Measurements from ENCODE around the gene FKRP.
"Not testable (repeated sequence)": the region's sequence is repeated elsewhere in the genome, so short reads cannot be mapped to it uniquely, and the experiment has no call there.

The FKRP gene

DNA sequence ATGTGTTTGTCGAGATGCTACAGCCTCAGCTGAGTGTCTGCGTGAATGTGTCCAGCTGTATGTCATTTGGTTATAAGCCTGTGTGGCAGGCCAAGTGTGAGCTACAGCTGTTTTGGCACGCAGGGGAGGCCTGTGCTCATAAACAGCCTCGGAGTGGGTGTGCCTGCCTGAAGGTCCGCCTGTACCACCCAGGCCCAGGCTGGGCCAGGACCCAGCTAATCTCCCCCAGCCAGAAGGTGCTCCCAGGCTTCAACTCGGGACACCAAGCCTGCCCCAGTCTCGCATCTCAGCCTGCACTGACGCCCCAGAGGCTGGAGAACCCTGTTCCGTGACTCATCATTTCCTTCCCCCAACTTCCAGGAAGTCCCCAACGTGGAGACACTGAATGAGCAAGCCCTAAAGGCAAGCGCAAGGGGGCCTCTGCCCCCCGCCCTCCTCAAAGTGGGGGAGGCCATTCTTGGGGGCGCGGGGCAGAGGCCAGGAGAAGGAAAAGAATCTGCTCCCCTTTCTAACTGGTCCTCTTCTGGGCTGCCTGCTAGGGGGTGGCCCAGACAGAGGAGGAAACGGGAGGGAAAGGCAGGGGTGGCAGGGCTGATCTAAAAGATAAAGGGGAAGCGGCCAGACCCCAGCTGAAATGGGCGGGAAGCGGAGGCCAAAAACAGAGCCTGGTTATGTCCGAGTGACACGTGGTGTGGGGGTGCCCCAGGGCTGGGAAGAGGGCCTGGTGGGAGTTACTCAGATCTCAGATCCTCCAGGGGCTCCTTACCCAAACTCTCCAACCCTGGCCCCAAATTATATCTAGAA is 40.6 kb downstream of the FKRP start:
- DNase-seq: peak; percentile 84

DNA sequence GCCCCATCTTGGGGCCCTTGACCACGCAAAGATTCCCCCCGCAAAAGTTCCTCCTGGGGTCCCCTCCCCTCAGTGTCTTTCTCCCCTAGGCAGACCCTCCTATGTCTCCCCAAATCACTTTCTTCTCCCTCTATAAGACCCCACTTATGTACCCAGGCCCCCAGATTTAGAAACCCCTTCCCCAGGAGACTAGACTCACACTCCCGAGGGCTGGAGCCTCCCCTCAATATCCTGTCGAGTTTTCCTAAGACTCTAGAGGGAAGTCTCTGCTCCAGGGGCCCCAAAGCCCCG is 41.1 kb downstream of the FKRP start:
- no peak for DNase-seq

DNA sequence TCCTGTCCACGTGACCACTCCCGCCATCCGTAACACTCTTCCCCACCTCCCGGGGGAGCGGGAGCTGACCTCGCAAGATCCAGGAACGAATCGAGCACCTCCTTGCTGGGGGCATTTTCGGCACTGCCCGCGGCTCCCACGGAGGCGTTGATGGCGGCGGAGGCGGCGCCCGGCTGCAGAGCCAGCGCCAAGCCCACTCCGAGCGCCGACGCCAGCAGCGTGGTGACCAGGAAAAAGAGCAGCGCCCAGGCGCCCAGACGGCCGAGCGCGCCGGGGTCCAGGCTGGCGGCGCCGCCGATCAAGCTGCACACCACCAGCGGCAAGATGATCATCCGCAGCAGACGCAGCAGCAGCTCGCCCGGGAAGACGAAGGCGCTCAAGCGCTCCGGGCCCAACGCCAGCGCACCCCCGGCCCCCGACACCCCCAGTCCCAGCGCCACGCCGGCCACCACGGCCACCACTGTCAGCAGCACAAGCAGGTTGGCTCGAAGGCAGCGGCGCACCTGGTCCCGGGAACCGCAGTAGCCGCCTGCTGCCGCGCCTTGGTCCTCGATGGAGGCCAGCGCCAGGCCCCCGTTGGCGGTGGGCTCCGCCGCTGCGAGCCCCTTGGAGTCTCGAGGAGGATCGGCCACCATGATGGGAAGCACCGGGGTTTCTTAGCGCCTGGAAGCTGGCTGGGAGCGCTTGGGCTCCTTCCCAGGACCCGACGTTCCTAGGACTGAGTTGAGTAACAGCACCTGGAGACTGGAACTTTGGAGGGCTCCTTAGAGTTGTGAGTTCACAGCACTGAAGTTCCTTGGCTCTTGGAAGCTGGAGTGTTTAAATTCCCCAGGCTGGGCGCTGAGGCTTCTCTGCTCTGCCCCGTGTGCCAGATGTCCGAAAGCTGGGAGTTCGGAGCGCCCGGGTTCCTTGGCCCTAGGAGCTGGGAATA is 41.7 kb downstream of the FKRP start:
- DNase-seq: peak; percentile 49

DNA sequence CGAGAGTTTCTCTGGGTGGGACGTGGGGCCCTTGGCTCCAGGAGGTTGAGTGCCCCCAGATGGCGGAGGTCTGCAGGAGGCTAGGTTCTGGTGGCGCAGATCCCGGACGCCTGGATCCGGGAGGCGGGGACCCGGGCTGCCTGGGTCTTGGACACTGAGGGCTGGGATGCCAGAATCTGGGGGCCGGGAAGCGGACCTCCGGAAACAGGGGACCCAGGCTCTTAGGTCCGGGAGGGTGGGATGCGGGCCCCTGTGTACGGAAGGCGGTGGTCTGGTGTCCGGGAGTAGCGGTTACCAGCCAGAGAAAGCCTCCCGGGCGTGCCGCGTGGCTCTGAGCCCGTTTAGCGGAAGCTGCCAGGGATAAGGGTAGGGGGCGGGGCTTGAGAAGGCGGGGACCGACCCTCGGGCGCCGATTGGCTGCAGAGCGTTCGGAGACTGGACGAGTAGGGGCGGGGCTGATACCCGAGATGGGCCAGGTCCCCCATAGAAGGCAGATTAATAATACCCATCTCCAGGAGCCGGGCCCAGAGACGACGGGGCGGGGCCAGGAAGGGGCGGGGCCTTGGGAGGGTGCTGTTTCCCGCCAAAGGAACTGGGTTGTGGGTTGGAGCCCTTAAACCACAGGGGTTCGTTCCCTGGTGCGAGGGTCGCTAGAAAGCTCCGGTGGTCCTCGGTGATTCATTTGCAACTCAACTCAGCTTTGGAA is 42.6 kb downstream of the FKRP start, which contains the start of gene SLC1A5:
SLC1A5 (minus strand) TSS at position 333 of the 706 bp plus-strand sequence. CDS start 629 bp downstream, outside the sequence.
- DNase-seq: peak; percentile 96

- DNase-seq: no peak
Observed at GRCh38 chr19:46788968-46789338, 43.1 kb downstream of the FKRP start.

DNA sequence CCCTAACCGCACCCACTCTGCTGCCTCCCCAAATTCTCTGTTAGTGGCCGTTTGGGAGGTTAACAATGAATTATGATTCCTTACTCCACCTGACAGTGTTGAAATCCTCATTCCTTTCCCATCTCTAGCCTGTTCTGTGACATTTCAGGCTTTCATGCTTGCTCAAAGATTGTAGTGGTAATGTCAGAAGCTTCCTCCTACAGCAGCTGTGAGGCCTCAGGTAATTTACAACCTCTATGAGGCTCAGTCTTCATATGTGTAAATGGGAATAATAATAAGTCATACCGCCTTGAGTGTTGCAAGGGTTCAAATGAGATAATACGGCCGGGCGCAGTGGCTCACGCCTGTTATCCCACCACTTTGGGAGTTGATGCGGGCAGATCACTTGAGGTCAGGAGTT is 43.5 kb downstream of the FKRP start:
- no peak for DNase-seq

DNA sequence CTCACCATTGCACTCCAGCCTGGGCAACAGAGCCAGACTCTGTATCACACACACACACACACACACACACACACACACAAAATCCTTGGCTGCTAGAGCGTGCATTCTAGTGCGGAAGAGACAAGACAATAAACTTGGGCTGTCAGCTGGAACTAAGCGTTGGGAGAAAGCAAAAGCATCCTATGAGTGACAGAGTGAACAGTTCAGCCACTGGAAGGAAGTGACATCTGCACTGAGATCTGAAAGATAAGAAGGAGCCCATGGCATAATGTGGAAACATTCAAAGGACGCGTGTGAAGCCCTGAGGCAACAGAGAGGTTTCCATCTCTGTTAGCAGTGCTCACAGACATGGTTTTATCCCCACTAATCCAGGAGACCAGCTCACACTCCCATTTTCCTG is 46.1 kb downstream of the FKRP start:
- DNase-seq: no peak

GRCh38 chr19:46797881-46798280 is 52.0 kb downstream of the FKRP start:
- DNase-seq: no peak

DNA sequence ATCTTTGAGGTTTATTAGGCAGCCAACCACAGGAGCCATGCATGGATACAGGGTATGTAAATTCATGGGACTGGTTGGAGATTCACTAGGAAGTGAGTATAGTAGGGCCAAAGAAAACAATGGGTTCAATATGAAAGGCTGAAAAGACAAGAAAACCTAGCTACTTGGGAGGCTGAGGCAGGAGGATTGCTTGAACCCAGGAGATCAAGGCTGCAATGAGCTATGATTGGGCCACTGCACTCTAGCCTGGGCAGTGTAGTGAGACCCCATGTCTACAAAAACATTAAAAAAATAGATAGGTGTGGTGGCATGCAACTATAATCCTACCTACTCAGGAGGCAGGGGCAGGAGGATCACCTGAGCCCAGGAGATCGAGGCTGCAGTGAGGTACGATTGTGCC is 52.9 kb downstream of the FKRP start:
- no peak for DNase-seq

DNA sequence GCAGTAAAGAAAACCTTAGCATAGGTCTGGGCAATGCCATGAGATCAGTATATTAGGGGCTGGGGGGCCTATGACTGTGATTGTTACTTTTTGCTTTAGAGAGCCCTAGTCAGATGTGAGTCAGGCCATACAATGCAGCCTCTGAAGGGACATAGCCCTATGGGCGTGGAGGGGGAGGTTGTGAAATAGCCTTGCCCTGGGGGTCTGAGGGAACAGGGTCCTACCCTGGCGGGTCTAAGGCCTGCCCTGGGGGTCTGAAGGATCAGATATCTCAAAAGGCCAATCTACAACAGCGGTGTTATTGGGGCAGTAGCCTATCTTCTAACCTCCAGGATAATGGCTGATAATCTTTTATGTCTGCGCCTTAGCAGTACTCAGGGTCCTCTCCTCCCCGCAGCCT is 56.3 kb downstream of the FKRP start:
- no peak for DNase-seq

- no peak for DNase-seq
Observed at GRCh38 chr19:46803555-46803954, 57.7 kb downstream of the FKRP start.

GRCh38 chr19:46804432-46804831 is 58.6 kb downstream of the FKRP start:
- DNase-seq: not testable (repeated sequence)

DNA sequence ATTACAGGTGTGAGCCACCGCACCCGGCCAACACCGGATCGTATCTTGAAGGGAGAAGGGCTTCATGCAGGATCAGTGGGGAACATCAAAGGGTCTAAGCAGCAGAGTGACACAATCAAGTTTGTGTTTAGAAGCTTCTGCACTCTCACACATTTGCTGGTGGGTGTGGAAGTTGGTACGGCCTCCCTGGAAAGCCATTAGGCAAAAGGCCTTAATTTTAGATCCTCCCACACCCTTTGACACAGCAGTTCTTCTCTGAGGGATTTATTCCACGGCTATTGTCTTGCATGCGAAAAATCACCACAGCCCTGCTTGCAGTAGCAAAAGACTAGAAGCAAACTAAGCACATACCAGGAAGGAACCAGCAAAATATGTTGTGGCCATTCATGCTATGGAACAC is 60.8 kb downstream of the FKRP start:
- DNase-seq: peak; percentile 35
